ENCODE results near the gene LHFPL2.

LHFPL2 gene

GRCh38 chr5:78569441-78569840 is 79.1 kb downstream of the LHFPL2 start:
- Histone ChIP-seq H2AFZ (ENCODE audit: low read depth, low read length, severe bottlenecking) (no peak overlapping the region), H3F3A (ENCODE audit: insufficient read depth) (peaks cover 13% of the 10 kb centered on the region; the same call in 1 of the 2 replicates), H3K9me3 (ENCODE audit: insufficient read depth, low read length) (no peaks in the 10 kb centered on the region), H3K9ac (ENCODE audit: low read length) (no peak overlapping the region), H3K4me2 (ENCODE audit: low read depth, low read length, poor library complexity, severe bottlenecking) (no peak overlapping the region), H4K20me1 (ENCODE audit: low read depth, low read length) (peaks cover 5% of the 10 kb centered on the region; the same call in 1 of the 2 replicates), H3K27me3 (ENCODE audit: low read length) (no peaks in the 10 kb centered on the region), H3K27ac (ENCODE audit: low read depth, low read length) (no peak overlapping the region), H3K4me3 (ENCODE audit: insufficient read depth, low read length, poor library complexity, severe bottlenecking) (no peak overlapping the region), H3K36me3 (ENCODE audit: low read length) (peaks cover 11% of the 10 kb centered on the region), H3K79me2 (ENCODE audit: insufficient read depth, low read length) (peaks cover 95% of the 10 kb centered on the region), H3K9me2 (replicated peaks; ENCODE audit: insufficient read depth, low read length) (no peaks in the 10 kb centered on the region)
- TF ChIP-seq CTCF (IDR thresholded peaks at IDR 0.05; ENCODE audit: insufficient read depth, low read length, poor library complexity, severe bottlenecking), result no peak

- no peaks in the 10 kb centered on the region for H3K9me3 ChIP-seq (ENCODE audit: insufficient read depth, low read length)
- H3K4me2 ChIP-seq (ENCODE audit: low read depth, low read length, poor library complexity, severe bottlenecking), result no peak overlapping the region
- no peak overlapping the region for H3K9ac ChIP-seq (ENCODE audit: low read length)
These were observed 79.9 kb downstream of the LHFPL2 start for GRCh38 chr5:78568676-78569075.

GRCh38 chr5:78568212-78568611 is 80.4 kb downstream of the LHFPL2 start:
- H4K20me1 ChIP-seq (ENCODE audit: low read depth, low read length), result peaks cover 5% of the 10 kb centered on the region; the same call in 1 of the 2 replicates
- TF ChIP-seq EZH2phosphoT487 (conservative IDR thresholded peaks at IDR 0.05; ENCODE audit: low read length) (no peak), CTCF (IDR thresholded peaks at IDR 0.05; ENCODE audit: insufficient read depth, low read length, poor library complexity, severe bottlenecking) (no peak)
- H2AFZ ChIP-seq (ENCODE audit: low read depth, low read length, severe bottlenecking), result no peak overlapping the region
- H3K36me3 ChIP-seq (ENCODE audit: low read length), result peaks cover 20% of the 10 kb centered on the region
- no peak overlapping the region for H3K4me2 ChIP-seq (ENCODE audit: low read depth, low read length, poor library complexity, severe bottlenecking)
- no peaks in the 10 kb centered on the region for H3K9me3 ChIP-seq (ENCODE audit: insufficient read depth, low read length)
- no peaks in the 10 kb centered on the region for H3K9me2 ChIP-seq (replicated peaks; ENCODE audit: insufficient read depth, low read length)
- H3K79me2 ChIP-seq (ENCODE audit: insufficient read depth, low read length), result peaks cover 86% of the 10 kb centered on the region
- H3K27ac ChIP-seq (ENCODE audit: low read depth, low read length), result no peak overlapping the region
- H3F3A ChIP-seq (ENCODE audit: insufficient read depth), result peaks cover 4% of the 10 kb centered on the region; the same call in 1 of the 2 replicates
- no peak overlapping the region for H3K4me3 ChIP-seq (ENCODE audit: insufficient read depth, low read length, poor library complexity, severe bottlenecking)
- H3K9ac ChIP-seq (ENCODE audit: low read length), result no peak overlapping the region
- no peaks in the 10 kb centered on the region for H3K27me3 ChIP-seq (ENCODE audit: low read length)

More at GRCh38 chr5:78568676-78569075, 79.9 kb downstream of the LHFPL2 start:
- no peak for TF ChIP-seq CTCF (IDR thresholded peaks at IDR 0.05; ENCODE audit: insufficient read depth, low read length, poor library complexity, severe bottlenecking)
- no peak for TF ChIP-seq EZH2phosphoT487 (conservative IDR thresholded peaks at IDR 0.05; ENCODE audit: low read length)
- Histone ChIP-seq H3K27ac (ENCODE audit: low read depth, low read length) (no peak overlapping the region), H3K79me2 (ENCODE audit: insufficient read depth, low read length) (peaks cover 91% of the 10 kb centered on the region), H3K27me3 (ENCODE audit: low read length) (no peaks in the 10 kb centered on the region), H4K20me1 (ENCODE audit: low read depth, low read length) (peaks cover 5% of the 10 kb centered on the region; the same call in 1 of the 2 replicates), H2AFZ (ENCODE audit: low read depth, low read length, severe bottlenecking) (no peak overlapping the region), H3K4me3 (ENCODE audit: insufficient read depth, low read length, poor library complexity, severe bottlenecking) (no peak overlapping the region), H3F3A (ENCODE audit: insufficient read depth) (peaks cover 7% of the 10 kb centered on the region; the same call in 1 of the 2 replicates), H3K9me2 (replicated peaks; ENCODE audit: insufficient read depth, low read length) (no peaks in the 10 kb centered on the region), H3K36me3 (ENCODE audit: low read length) (peaks cover 19% of the 10 kb centered on the region)
